CD14-positive monocyte (primary cell): Measurements from ENCODE around the gene NUDT16. TPM values are rescaled to one million over a fixed set of nuclear protein-coding genes. Genes with fewer than 3 reads are reported as not detected.
"Not testable (repeated sequence)": the region's sequence is repeated elsewhere in the genome, so short reads cannot be mapped to it uniquely, and the experiment has no call there.

Source experiments
- DNase-seq, 3 donors: peaks; one replicate each; pipeline ENCODE4 v3.0.0-alpha.2; 2011 to 2022
- H2AFZ ChIP-seq: 2 replicates; pipeline ENCODE4 v1.6.0; 2012; ENCODE audit warnings: mild to moderate bottlenecking, low read depth, low read length, inconsistent platforms; ENCODE audit not compliant: insufficient read depth, poor library complexity, severe bottlenecking
- H3K27ac ChIP-seq, 2 donors: 1 replicate in 1 of 2; 2 replicates in 1 of 2; pipeline ENCODE4 v1.5.1; 2012 to 2013; ENCODE audit warnings: low read length in 2 of 2, control low read depth in 1 of 2, inconsistent platforms in 1 of 2, low read depth in 1 of 2, mild to moderate bottlenecking in 1 of 2
- H3K27me3 ChIP-seq, 2 donors: one replicate each; pipeline versions ENCODE4 v1.6.0 to v1.6.1; 2011 to 2013; ENCODE audit warnings: low read length in 2 of 2; ENCODE audit not compliant: control insufficient read depth in 2 of 2, insufficient read depth in 2 of 2
- H3K36me3 ChIP-seq, 2 donors: replicated peaks in 1 of 2; 1 replicate in 1 of 2; 2 replicates in 1 of 2; pipeline versions ENCODE4 v1.5.1 to v1.6.1; 2012 to 2013; ENCODE audit warnings: low read length in 2 of 2, control low read depth in 1 of 2, inconsistent platforms in 1 of 2, mild to moderate bottlenecking in 1 of 2; ENCODE audit not compliant: insufficient read depth in 2 of 2, control insufficient read depth in 1 of 2
- H3K4me1 ChIP-seq, 2 donors: 1 replicate in 1 of 2; 2 replicates in 1 of 2; pipeline versions ENCODE4 v1.5.1 to v1.6.1; 2012 to 2013; ENCODE audit warnings: low read length in 2 of 2, control low read depth in 1 of 2, inconsistent platforms in 1 of 2, mild to moderate bottlenecking in 1 of 2, moderate library complexity in 1 of 2; ENCODE audit not compliant: insufficient read depth in 2 of 2, control insufficient read depth in 1 of 2
- H3K4me2 ChIP-seq: replicated peaks from 2 replicates; pipeline ENCODE3; 2012; ENCODE audit warnings: low read length, moderate library complexity, mild to moderate bottlenecking; ENCODE audit not compliant: poor library complexity, severe bottlenecking; ENCODE audit errors: extremely low read depth
- H3K4me3 ChIP-seq, 3 experiments: fragments of 200-600 bp in 1 of 3; sonication (generic) in 1 of 3; replicated peaks in 1 of 3; 1 replicate in 2 of 3; 2 replicates in 1 of 3; pipeline ENCODE4 v1.5.1; 2011 to 2013; ENCODE audit warnings: low read length in 3 of 3, mild to moderate bottlenecking in 3 of 3, control low read depth in 2 of 3, low read depth in 2 of 3, inconsistent platforms in 1 of 3, moderate library complexity in 1 of 3
- H3K79me2 ChIP-seq: 2 replicates; pipeline ENCODE4 v1.6.0; 2012; ENCODE audit warnings: mild to moderate bottlenecking, control low read depth, inconsistent platforms, low read length, moderate library complexity; ENCODE audit not compliant: insufficient read depth
- H3K9ac ChIP-seq: 2 replicates; pipeline ENCODE4 v1.6.0; 2017; ENCODE audit warnings: low read length, mild to moderate bottlenecking; ENCODE audit not compliant: insufficient read depth, poor library complexity, severe bottlenecking
- H3K9me3 ChIP-seq, 2 donors: replicated peaks in 1 of 2; 1 replicate in 1 of 2; 2 replicates in 1 of 2; pipeline versions ENCODE4 v1.5.1 to v1.6.1; 2012 to 2013; ENCODE audit warnings: low read length in 2 of 2, control low read depth in 1 of 2; ENCODE audit not compliant: control insufficient read depth in 1 of 2, insufficient read depth in 1 of 2
- H4K20me1 ChIP-seq: 2 replicates; pipeline ENCODE4 v1.6.0; 2012; ENCODE audit warnings: mild to moderate bottlenecking, low read length, control low read depth, moderate library complexity; ENCODE audit not compliant: insufficient read depth
- H3K27ac Mint-ChIP-seq, 7 donors: one replicate each; pipeline ENCODE4 v1.8.0; 2020; ENCODE audit warnings: mild to moderate bottlenecking in 7 of 7, mixed read lengths in 7 of 7, moderate library complexity in 6 of 7, inconsistent platforms in 2 of 7
- H3K27me3 Mint-ChIP-seq, 3 donors: one replicate each; pipeline ENCODE4 v1.8.0; 2021 to 2022; ENCODE audit warnings: low read depth in 3 of 3, mild to moderate bottlenecking in 3 of 3, mixed read lengths in 3 of 3, moderate library complexity in 3 of 3, inconsistent platforms in 1 of 3
- H3K36me3 Mint-ChIP-seq, 2 donors: one replicate each; pipeline ENCODE4 v1.8.0; 2020; ENCODE audit warnings: mixed read lengths in 2 of 2, inconsistent platforms in 1 of 2, mild to moderate bottlenecking in 1 of 2
- H3K4me1 Mint-ChIP-seq: one replicate; pipeline ENCODE4 v1.8.0; 2020; ENCODE audit warnings: mild to moderate bottlenecking, mixed read lengths
- H3K4me3 Mint-ChIP-seq, 2 donors: one replicate each; pipeline ENCODE4 v1.8.0; 2020; ENCODE audit warnings: mild to moderate bottlenecking in 2 of 2, mixed read lengths in 2 of 2, moderate library complexity in 1 of 2
- H3K9me3 Mint-ChIP-seq, 7 donors: one replicate each; pipeline ENCODE4 v1.8.0; 2020 to 2022; ENCODE audit warnings: mixed read lengths in 7 of 7, mild to moderate bottlenecking in 6 of 7, moderate library complexity in 6 of 7, inconsistent platforms in 2 of 7
- CTCF ChIP-seq: fragments of 200-600 bp; IDR thresholded peaks from one replicate; pipeline ENCODE4 v1.8.0; 2022; ENCODE audit warnings: antibody characterized with exemption, mild to moderate bottlenecking
- WGBS: methylation state at CpG from one replicate; pipeline ENCODE4 v1.1.5; 2013; ENCODE audit warnings: missing lambda C conversion rate; ENCODE audit not compliant: insufficient coverage; 5-methylcytosine and 5-hydroxymethylcytosine counted together
- intact Hi-C, 2 donors: fragments of 100-400 bp; cut with micrococcal nuclease; formaldehyde crosslinking; loops; one replicate each; pipeline versions ENCODE4 v1.15.0 to v1.15.1; 2023
- polyA plus RNA-seq, 3 donors: library from polyadenylated mRNA; depleted of rRNA in 1 of 3; unstranded in 2 of 3; stranded (reverse) in 1 of 3; fragments of 300-500 nt in 2 of 3; fragments of >200 nt in 1 of 3; fragmentation: Illumina TruSeq in 2 of 3; gene quantifications; 1 replicate in 2 of 3; 2 replicates in 1 of 3; pipeline ENCODE4 v1.2.3, GENCODE V29; 2012 to 2021

The NUDT16 gene
- polyA plus RNA-seq, 3 donors: 23.6 to 27.0 (median 27.0) TPM

GRCh38 chr3:131357275-131357674, 24.3 kb upstream of the NUDT16 start:
- peaks cover 0 to 3% (median 1%) of the 10 kb centered on the region in 7 donors for H3K9me3 Mint-ChIP-seq
- peaks cover 23 to 31% of the 10 kb centered on the region in 2 donors for H3K36me3 Mint-ChIP-seq
- H3K4me1 Mint-ChIP-seq: peaks cover 26% of the 10 kb centered on the region
- Histone ChIP-seq H3K27me3 (peaks cover 0 to 10% of the 10 kb centered on the region in 2 donors), H3K4me1 (peaks cover 8 to 19% of the 10 kb centered on the region in 2 donors), H3K79me2 (peaks cover 14% of the 10 kb centered on the region), H2AFZ (no peak overlapping the region), H3K27ac (no peak overlapping the region), H3K4me2 (no peak overlapping the region), H4K20me1 (peaks cover 19% of the 10 kb centered on the region), H3K36me3 (peaks cover 0 to 21% of the 10 kb centered on the region in 2 donors), H3K4me3 (no peak overlapping the region), H3K9me3 (no peaks in the 10 kb centered on the region), H3K9ac (no peak overlapping the region)
- no CpG with 5 or more reads among the region's 1 CpG for WGBS
- H3K27me3 Mint-ChIP-seq: peaks cover 0 to 7% (median 0%) of the 10 kb centered on the region in 3 donors
- H3K4me3 Mint-ChIP-seq: no peak overlapping the region
- intact Hi-C loops: no loop called here
- DNase-seq: no peak
- no peak overlapping the region for H3K27ac Mint-ChIP-seq
- TF ChIP-seq CTCF: no peak

- Histone ChIP-seq H3K27me3 (peaks cover 0 to 31% of the 10 kb centered on the region in 2 donors), H3K79me2 (peaks cover 36% of the 10 kb centered on the region), H3K9ac (no peak overlapping the region), H3K36me3 (peaks cover 0 to 17% of the 10 kb centered on the region in 2 donors), H3K4me3 (no peak overlapping the region), H3K27ac (peak overlapping the region in 1 of 2 donors; percentile 95), H3K4me1 (peaks cover 11 to 43% of the 10 kb centered on the region in 2 donors), H2AFZ (no peak overlapping the region), H3K9me3 (no peaks in the 10 kb centered on the region), H3K4me2 (peak overlapping the region; percentile 16), H4K20me1 (peaks cover 2% of the 10 kb centered on the region)
- Mint-ChIP-seq H3K27ac (peak overlapping the region; percentile 25 to 92 (median 80)), H3K36me3 (peaks cover 37 to 39% of the 10 kb centered on the region in 2 donors), H3K9me3 (peaks cover 0 to 3% (median 0%) of the 10 kb centered on the region in 7 donors), H3K27me3 (peaks cover 0 to 7% (median 4%) of the 10 kb centered on the region in 3 donors), H3K4me3 (no peak overlapping the region), H3K4me1 (peaks cover 46% of the 10 kb centered on the region)
- intact Hi-C loops: loop anchor here in 1 of 2 donors (2.0 kb wide), 1 partner anchor 141 kb away; no protein-coding TSS in a partner anchor
- WGBS: 95% methylated on average over 2 of the region's 4 CpGs
- DNase-seq: no peak
- no peak for TF ChIP-seq CTCF
Measured at GRCh38 chr3:131360191-131360755, 21.3 kb upstream of the NUDT16 start.

- Histone ChIP-seq H3K36me3 (peaks cover 0 to 11% of the 10 kb centered on the region in 2 donors), H3K4me3 (peak overlapping the region; percentile 30 to 77 (median 62)), H3K4me1 (peaks cover 11 to 43% of the 10 kb centered on the region in 2 donors), H3K27ac (peak overlapping the region in 1 of 2 donors; percentile 95), H3K27me3 (peaks cover 0 to 31% of the 10 kb centered on the region in 2 donors), H3K9ac (peak overlapping the region; percentile 82), H3K4me2 (peak overlapping the region; percentile 76), H3K79me2 (peaks cover 41% of the 10 kb centered on the region), H2AFZ (peak overlapping the region; percentile 92)
- peak in 2 of 3 donors; percentile 60 to 80 for DNase-seq
- peaks cover 51% of the 10 kb centered on the region for H3K4me1 Mint-ChIP-seq
- peak overlapping the region; percentile 91 to 96 for H3K4me3 Mint-ChIP-seq
- H3K9me3 ChIP-seq, H3K9me3 Mint-ChIP-seq, H3K27me3 Mint-ChIP-seq, H4K20me1 ChIP-seq: not testable (repeated sequence)
- peak overlapping the region; percentile 92 to 99 (median 98) for H3K27ac Mint-ChIP-seq
- intact Hi-C loops: loop anchor here in 1 of 2 donors (2.0 kb wide), 1 partner anchor 140 kb away; no protein-coding TSS in a partner anchor
- H3K36me3 Mint-ChIP-seq: peaks cover 31 to 32% of the 10 kb centered on the region in 2 donors
- WGBS: 7% methylated on average over 7 of the region's 7 CpGs
Measured at GRCh38 chr3:131361066-131361463, 20.5 kb upstream of the NUDT16 start.
